Glutamatergic neuron (in vitro differentiated cells): ENCODE results near the gene CCDC183. TPM values are rescaled to one million over a fixed set of nuclear protein-coding genes. Genes with fewer than 3 reads are reported as not detected.

ENCODE experiments used
- DNase-seq: peaks from one replicate; pipeline ENCODE4 v3.0.0; 2022
- H3K27ac Mint-ChIP-seq: one replicate; pipeline ENCODE4 v1.8.0; 2020; ENCODE audit warnings: mild to moderate bottlenecking, mixed read lengths, inconsistent platforms; ENCODE audit not compliant: unreplicated experiment
- H3K27me3 Mint-ChIP-seq: one replicate; pipeline ENCODE4 v1.8.0; 2020; ENCODE audit warnings: mild to moderate bottlenecking, moderate library complexity, mixed read lengths, inconsistent platforms; ENCODE audit not compliant: unreplicated experiment
- H3K36me3 Mint-ChIP-seq: one replicate; pipeline ENCODE4 v1.8.0; 2020; ENCODE audit warnings: mild to moderate bottlenecking, mixed read lengths, inconsistent platforms; ENCODE audit not compliant: unreplicated experiment
- H3K4me1 Mint-ChIP-seq: one replicate; pipeline ENCODE4 v1.8.0; 2020; ENCODE audit warnings: mild to moderate bottlenecking, low read depth, mixed read lengths, inconsistent platforms; ENCODE audit not compliant: unreplicated experiment
- H3K4me3 Mint-ChIP-seq: one replicate; pipeline ENCODE4 v1.8.0; 2020; ENCODE audit warnings: mild to moderate bottlenecking, mixed read lengths, inconsistent platforms; ENCODE audit not compliant: unreplicated experiment
- H3K9me3 Mint-ChIP-seq: one replicate; pipeline ENCODE4 v1.8.0; 2020; ENCODE audit warnings: mild to moderate bottlenecking, moderate library complexity, mixed read lengths, inconsistent platforms; ENCODE audit not compliant: unreplicated experiment
- total RNA-seq: library from RNA; stranded (reverse); fragmentation: NEBNext Ultra II Directional; extraction: Animal tissue kit (Norgen Biotek cat#: 25700); gene quantifications from one replicate; pipeline ENCODE4 v1.2.1, GENCODE V29; 2021; ENCODE audit not compliant: unreplicated experiment
- TF ChIP-seq, protein P1 (sequence below): fragments of 200-600 bp; sonication (generic); IDR thresholded peaks from one replicate; pipeline ENCODE4 v1.5.0; 2021; ENCODE audit not compliant: partially characterized antibody, unreplicated experiment

CCDC183 gene
- total RNA-seq, 1 donor from 2014 or later = 20.0 TPM

DNA sequence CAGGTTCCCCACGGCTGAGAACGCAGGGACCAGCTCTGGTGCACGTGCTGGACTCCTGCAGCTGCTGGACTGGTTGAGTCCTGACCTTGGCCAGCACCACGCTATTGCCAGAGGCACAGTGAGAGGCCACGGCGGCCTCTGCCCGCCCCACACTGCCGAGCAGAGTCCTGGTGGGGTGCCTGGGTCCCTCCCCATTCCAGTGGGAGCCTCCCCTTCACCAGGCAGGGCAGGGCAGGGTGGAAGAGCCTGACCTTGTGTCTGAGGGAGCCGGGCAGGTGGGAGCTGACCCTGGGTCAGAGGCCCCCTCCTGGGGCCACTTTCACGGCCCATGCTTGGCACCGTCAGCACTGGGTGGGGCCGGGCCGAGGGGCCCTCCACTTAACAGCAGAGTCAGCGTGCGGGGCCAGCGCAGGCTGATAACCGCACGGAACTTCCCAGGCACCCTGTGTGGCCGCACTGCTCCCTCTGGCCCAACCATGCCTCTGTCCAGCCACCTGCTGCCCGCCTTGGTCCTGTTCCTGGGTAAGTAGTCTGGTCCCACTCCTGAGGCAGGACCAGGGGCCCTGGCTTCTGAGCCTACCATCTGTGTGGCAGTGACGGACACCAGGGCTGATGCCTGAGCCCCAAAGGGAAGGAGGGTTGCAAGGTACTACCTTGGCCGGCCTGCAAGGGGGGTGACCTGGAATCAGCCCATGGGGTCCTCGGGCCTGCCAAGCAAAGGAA is 56.0 kb downstream of the CCDC183 start, which contains the start of gene MAMDC4:
TSS of gene MAMDC4 (plus strand) at position 406 of the 723 bp plus-strand sequence. CDS start at position 477, 71 bp downstream.
- Mint-ChIP-seq H3K4me3 (no peak within 1 kb of the TSS), H3K9me3 (peaks cover 8% of the 10 kb centered on the region), H3K36me3 (no peaks in the 10 kb centered on the region), H3K27me3 (peaks cover 12% of the 10 kb centered on the region), H3K4me1 (peaks cover 2% of the 10 kb centered on the region), H3K27ac (no peak within 1 kb of the TSS)
- TF ChIP-seq, protein P1, sequence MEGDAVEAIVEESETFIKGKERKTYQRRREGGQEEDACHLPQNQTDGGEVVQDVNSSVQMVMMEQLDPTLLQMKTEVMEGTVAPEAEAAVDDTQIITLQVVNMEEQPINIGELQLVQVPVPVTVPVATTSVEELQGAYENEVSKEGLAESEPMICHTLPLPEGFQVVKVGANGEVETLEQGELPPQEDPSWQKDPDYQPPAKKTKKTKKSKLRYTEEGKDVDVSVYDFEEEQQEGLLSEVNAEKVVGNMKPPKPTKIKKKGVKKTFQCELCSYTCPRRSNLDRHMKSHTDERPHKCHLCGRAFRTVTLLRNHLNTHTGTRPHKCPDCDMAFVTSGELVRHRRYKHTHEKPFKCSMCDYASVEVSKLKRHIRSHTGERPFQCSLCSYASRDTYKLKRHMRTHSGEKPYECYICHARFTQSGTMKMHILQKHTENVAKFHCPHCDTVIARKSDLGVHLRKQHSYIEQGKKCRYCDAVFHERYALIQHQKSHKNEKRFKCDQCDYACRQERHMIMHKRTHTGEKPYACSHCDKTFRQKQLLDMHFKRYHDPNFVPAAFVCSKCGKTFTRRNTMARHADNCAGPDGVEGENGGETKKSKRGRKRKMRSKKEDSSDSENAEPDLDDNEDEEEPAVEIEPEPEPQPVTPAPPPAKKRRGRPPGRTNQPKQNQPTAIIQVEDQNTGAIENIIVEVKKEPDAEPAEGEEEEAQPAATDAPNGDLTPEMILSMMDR = no peak
- peak; percentile 14 for DNase-seq

DNA sequence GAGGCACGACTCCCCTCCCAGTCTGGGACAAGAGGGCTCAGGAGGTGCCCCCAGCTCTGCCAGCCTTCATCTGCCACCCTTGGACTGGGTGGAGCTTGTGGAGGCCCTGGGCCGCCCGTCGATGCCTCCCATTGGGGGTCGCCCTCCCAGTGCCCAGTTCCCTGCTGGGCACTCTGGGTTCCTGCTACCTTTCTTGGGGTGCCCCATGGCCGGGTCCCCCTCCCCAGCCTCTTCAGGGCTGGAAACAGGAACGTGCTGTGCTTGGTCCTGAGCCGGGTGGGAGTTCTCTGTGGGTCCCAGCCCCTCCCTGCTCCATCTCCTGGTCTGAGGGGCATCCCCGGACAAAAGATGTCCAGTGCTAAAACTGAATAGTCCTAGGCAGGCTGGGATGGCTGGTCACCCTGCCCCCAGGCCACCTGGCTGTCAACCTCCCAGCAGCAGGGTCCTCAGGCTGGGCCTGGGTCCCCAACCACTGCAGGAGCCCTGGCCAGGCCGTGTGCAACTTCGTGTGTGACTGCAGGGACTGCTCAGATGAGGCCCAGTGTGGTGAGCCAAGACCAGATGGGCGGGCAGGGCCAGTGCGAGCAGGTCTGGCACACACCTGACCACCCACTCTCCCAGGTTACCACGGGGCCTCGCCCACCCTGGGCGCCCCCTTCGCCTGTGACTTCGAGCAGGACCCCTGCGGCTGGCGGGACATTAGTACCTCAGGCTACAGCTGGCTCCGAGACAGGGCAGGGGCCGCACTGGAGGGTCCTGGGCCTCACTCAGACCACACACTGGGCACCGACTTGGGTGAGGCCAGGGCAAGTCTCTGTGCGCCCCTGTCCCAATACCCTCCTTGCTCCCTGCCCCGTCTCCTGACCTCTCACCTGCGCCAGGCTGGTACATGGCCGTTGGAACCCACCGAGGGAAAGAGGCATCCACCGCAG is 56.8 kb downstream of the CCDC183 start:
- peak; percentile 15 for DNase-seq
- H3K9me3 Mint-ChIP-seq = peaks cover 4% of the 10 kb centered on the region
- H3K4me1 Mint-ChIP-seq = peaks cover 2% of the 10 kb centered on the region
- peaks cover 7% of the 10 kb centered on the region for H3K27me3 Mint-ChIP-seq
- no peaks in the 10 kb centered on the region for H3K36me3 Mint-ChIP-seq
- no peak overlapping the region for H3K4me3 Mint-ChIP-seq
- TF ChIP-seq, protein P1 = no peak
- H3K27ac Mint-ChIP-seq = no peak overlapping the region

DNA sequence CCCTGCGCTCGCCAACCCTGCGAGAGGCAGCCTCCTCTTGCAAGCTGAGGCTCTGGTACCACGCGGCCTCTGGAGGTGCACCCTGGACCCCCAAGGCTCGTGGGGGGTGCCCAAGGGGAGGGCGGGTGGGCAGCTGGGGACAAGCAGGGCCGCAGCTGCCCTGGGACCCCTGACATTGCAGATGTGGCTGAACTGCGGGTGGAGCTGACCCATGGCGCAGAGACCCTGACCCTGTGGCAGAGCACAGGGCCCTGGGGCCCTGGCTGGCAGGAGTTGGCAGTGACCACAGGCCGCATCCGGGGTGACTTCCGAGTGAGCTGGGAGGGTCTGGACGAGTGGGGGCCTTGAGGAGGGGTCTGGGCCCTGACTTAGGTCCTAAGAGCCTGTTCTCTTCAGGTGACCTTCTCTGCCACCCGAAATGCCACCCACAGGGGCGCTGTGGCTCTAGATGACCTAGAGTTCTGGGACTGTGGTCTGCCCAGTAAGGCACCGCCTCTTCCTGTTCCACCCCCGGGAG is 57.5 kb downstream of the CCDC183 start:
- TF ChIP-seq, protein P1 = no peak
- H3K36me3 Mint-ChIP-seq = no peaks in the 10 kb centered on the region
- H3K27me3 Mint-ChIP-seq = peaks cover 7% of the 10 kb centered on the region
- no peak overlapping the region for H3K4me3 Mint-ChIP-seq
- H3K27ac Mint-ChIP-seq = no peak overlapping the region
- no peak for DNase-seq
- H3K4me1 Mint-ChIP-seq = peaks cover 2% of the 10 kb centered on the region
- H3K9me3 Mint-ChIP-seq = peaks cover 4% of the 10 kb centered on the region

DNA sequence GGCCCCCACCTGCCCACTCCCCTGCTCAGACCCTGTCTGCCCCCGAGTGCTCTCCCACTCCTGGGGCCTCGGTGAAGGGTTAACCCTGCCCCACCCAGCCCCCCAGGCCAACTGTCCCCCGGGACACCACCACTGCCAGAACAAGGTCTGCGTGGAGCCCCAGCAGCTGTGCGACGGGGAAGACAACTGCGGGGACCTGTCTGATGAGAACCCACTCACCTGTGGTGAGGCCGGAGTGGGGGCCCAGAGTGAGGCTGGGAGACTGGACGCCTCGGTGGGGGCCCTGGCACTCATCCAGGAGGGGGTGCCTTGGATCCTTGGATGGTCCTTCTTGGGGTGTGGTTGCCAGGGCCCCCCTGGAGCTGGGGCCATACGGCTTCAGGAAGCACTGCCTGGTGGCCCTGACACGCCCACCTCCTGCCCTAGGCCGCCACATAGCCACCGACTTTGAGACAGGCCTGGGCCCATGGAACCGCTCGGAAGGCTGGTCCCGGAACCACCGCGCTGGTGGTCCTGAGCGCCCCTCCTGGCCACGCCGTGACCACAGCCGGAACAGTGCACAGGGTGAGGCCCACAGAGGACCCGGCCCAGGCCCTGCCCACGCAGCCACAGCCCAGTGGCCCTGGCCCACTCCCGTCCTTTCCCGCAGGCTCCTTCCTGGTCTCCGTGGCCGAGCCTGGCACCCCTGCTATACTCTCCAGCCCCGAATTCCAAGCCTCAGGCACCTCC is 58.1 kb downstream of the CCDC183 start:
- H3K4me3 Mint-ChIP-seq = no peak overlapping the region
- H3K27me3 Mint-ChIP-seq = peaks cover 5% of the 10 kb centered on the region
- H3K9me3 Mint-ChIP-seq = peaks cover 1% of the 10 kb centered on the region
- TF ChIP-seq, protein P1 = no peak
- H3K36me3 Mint-ChIP-seq = no peaks in the 10 kb centered on the region
- no peak overlapping the region for H3K27ac Mint-ChIP-seq
- peaks cover 2% of the 10 kb centered on the region for H3K4me1 Mint-ChIP-seq
- peak; percentile 18 for DNase-seq
